Progenitor cell of endocrine pancreas (in vitro differentiated cells): ENCODE measurements around the gene HS2ST1. TPM values are rescaled to one million over a fixed set of nuclear protein-coding genes. Genes with fewer than 3 reads are reported as not detected.

Experiments used
- DNase-seq: peaks from one replicate; pipeline ENCODE4 v3.0.0; 2021; ENCODE audit warnings: low spot score; ENCODE audit not compliant: unreplicated experiment
- H3K27ac Mint-ChIP-seq: 2 replicates; pipeline ENCODE4 v1.8.0; 2021; ENCODE audit warnings: mild to moderate bottlenecking, moderate library complexity, mixed read lengths
- H3K27me3 Mint-ChIP-seq: 2 replicates; pipeline ENCODE4 v1.8.0; 2021; ENCODE audit warnings: mixed read lengths
- H3K36me3 Mint-ChIP-seq: 2 replicates; pipeline ENCODE4 v1.8.0; 2022; ENCODE audit warnings: mixed read lengths; ENCODE audit not compliant: insufficient read depth
- H3K4me1 Mint-ChIP-seq: 2 replicates; pipeline ENCODE4 v1.8.0; 2021; ENCODE audit warnings: low read depth, mixed read lengths
- H3K4me3 Mint-ChIP-seq: 2 replicates; pipeline ENCODE4 v1.8.0; 2021; ENCODE audit warnings: low read depth, mild to moderate bottlenecking, moderate library complexity, mixed read lengths
- H3K9me3 Mint-ChIP-seq: 2 replicates; pipeline ENCODE4 v1.8.0; 2021; ENCODE audit warnings: low read depth, mixed read lengths
- total RNA-seq: library from RNA; stranded (reverse); gene quantifications from 2 replicates; pipeline ENCODE4 v1.2.1, GENCODE V29; 2021
- TF ChIP-seq, protein P1 (sequence below): fragments of 200-600 bp; sonication (generic); IDR thresholded peaks from one replicate; pipeline ENCODE4 v1.5.0; 2021; ENCODE audit warnings: antibody characterized with exemption, mild to moderate bottlenecking; ENCODE audit not compliant: unreplicated experiment

The HS2ST1 gene
- total RNA-seq, 1 donor from 2014 or later: 41.4 TPM

DNA sequence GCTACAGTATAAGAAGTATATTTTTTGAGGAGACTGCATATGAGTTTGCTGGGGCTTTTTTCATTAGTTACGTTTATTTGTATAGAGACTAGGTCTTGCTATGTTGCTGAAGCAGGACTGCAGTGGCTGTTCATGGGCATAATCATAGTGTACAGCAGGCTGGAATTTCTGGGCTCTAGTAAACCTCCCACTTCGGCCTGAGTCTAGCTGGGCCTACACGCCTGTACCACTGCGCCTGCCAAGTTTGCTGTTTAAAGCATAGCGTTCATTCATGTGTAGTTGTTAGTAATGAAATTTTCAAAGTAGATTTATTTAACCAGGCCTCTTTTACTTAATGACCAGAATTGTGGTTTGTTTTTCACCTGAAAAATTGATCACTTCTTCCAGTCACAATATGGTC lies 33.8 kb downstream of the HS2ST1 start:
- peak overlapping the region; percentile 26 for H3K27ac Mint-ChIP-seq
- no peak overlapping the region for H3K4me3 Mint-ChIP-seq
- TF ChIP-seq, protein P1, sequence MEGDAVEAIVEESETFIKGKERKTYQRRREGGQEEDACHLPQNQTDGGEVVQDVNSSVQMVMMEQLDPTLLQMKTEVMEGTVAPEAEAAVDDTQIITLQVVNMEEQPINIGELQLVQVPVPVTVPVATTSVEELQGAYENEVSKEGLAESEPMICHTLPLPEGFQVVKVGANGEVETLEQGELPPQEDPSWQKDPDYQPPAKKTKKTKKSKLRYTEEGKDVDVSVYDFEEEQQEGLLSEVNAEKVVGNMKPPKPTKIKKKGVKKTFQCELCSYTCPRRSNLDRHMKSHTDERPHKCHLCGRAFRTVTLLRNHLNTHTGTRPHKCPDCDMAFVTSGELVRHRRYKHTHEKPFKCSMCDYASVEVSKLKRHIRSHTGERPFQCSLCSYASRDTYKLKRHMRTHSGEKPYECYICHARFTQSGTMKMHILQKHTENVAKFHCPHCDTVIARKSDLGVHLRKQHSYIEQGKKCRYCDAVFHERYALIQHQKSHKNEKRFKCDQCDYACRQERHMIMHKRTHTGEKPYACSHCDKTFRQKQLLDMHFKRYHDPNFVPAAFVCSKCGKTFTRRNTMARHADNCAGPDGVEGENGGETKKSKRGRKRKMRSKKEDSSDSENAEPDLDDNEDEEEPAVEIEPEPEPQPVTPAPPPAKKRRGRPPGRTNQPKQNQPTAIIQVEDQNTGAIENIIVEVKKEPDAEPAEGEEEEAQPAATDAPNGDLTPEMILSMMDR: no peak
- H3K27me3 Mint-ChIP-seq: no peaks in the 10 kb centered on the region
- H3K9me3 Mint-ChIP-seq: no peaks in the 10 kb centered on the region
- H3K4me1 Mint-ChIP-seq: peaks cover 6% of the 10 kb centered on the region
- H3K36me3 Mint-ChIP-seq: no peaks in the 10 kb centered on the region
- DNase-seq: no peak

- Mint-ChIP-seq H3K4me3 (no peak overlapping the region), H3K36me3 (no peaks in the 10 kb centered on the region), H3K9me3 (no peaks in the 10 kb centered on the region), H3K27ac (no peak overlapping the region), H3K27me3 (no peaks in the 10 kb centered on the region), H3K4me1 (peaks cover 6% of the 10 kb centered on the region)
- TF ChIP-seq, protein P1: no peak
- DNase-seq: no peak
These were observed 36.4 kb downstream of the HS2ST1 start for GRCh38 chr1:86950712-86951419.

- no peak for DNase-seq
- Mint-ChIP-seq H3K4me1 (peaks cover 6% of the 10 kb centered on the region), H3K9me3 (no peaks in the 10 kb centered on the region), H3K36me3 (no peaks in the 10 kb centered on the region), H3K4me3 (no peak overlapping the region), H3K27ac (no peak overlapping the region), H3K27me3 (no peaks in the 10 kb centered on the region)
- TF ChIP-seq, protein P1: no peak
These were observed 37.0 kb downstream of the HS2ST1 start for GRCh38 chr1:86951430-86951829.

DNA sequence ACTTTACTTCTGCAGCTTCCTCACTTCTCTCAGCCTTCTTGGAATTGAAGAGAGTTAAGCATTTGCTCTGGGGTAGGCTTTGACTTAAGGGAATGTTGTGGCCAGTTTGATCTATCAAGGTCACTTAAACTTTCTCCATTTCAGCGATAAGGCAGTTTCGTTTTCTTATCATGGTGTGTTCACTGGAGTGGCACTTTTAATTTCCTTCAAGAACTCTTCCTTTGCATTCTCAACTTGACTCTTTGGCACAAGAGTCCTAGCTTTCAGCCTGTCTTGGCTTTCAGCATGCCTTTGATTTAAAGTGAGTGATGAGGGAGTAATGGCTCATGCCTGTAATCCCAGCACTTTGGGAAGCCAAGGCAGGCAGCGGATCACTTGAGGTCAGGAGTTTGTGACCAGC lies 38.7 kb downstream of the HS2ST1 start:
- Mint-ChIP-seq H3K27ac (no peak overlapping the region), H3K4me3 (no peak overlapping the region), H3K9me3 (peaks cover 1% of the 10 kb centered on the region), H3K27me3 (no peaks in the 10 kb centered on the region), H3K4me1 (peaks cover 3% of the 10 kb centered on the region), H3K36me3 (peaks cover 3% of the 10 kb centered on the region)
- DNase-seq: no peak
- TF ChIP-seq, protein P1: no peak

DNA sequence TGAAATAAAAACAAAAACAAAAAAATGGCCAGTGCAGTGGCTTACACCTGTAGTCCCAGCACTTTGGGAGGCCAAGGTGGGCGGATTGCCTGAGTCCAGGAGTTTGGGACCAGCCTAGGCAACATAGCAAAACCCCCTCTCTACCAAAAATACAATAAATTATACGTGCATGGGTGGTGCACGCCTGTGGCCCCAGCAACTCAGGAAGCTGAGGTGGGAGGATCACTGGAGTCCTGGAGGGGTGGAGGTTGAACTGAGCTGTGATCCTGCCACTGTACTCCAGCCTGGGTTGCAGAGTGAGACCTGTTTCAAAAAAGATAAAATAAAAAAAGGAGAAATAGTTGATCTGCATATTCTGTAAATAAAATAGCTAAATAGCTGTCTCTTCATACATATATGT lies 41.2 kb downstream of the HS2ST1 start:
- peaks cover 15% of the 10 kb centered on the region for H3K36me3 Mint-ChIP-seq
- no peak overlapping the region for H3K27ac Mint-ChIP-seq
- H3K4me3 Mint-ChIP-seq: no peak overlapping the region
- H3K4me1 Mint-ChIP-seq: peaks cover 1% of the 10 kb centered on the region
- H3K9me3 Mint-ChIP-seq: peaks cover 7% of the 10 kb centered on the region
- no peaks in the 10 kb centered on the region for H3K27me3 Mint-ChIP-seq
- DNase-seq: no peak
- TF ChIP-seq, protein P1: no peak
